ENCODE data around the gene HMOX1.
"Not testable (repeated sequence)": the region's sequence is repeated elsewhere in the genome, so short reads cannot be mapped to it uniquely, and the experiment has no call there.

HMOX1 gene

GRCh38 chr22:35350539-35351503 is 30.1 kb upstream of the HMOX1 start:
- DNase-seq (ENCODE audit: low read depth), result peak; percentile 82

GRCh38 chr22:35352214-35353111 is 28.4 kb upstream of the HMOX1 start:
- DNase-seq (ENCODE audit: low read depth), result no peak

- no peak for DNase-seq (ENCODE audit: low read depth)
Observed at GRCh38 chr22:35353318-35353717, 27.6 kb upstream of the HMOX1 start.

GRCh38 chr22:35354068-35354467 is 26.8 kb upstream of the HMOX1 start:
- no peak for DNase-seq (ENCODE audit: low read depth)

GRCh38 chr22:35357883-35358621 is 22.8 kb upstream of the HMOX1 start:
- peak; percentile 81 for DNase-seq (ENCODE audit: low read depth)

- no peak for DNase-seq (ENCODE audit: low read depth)
Observed at GRCh38 chr22:35359380-35360065, 21.4 kb upstream of the HMOX1 start.

GRCh38 chr22:35361001-35361558 is 19.8 kb upstream of the HMOX1 start:
- DNase-seq (ENCODE audit: low read depth), result no peak

- DNase-seq (ENCODE audit: low read depth), result no peak
Observed at GRCh38 chr22:35363566-35364086, 17.3 kb upstream of the HMOX1 start.

GRCh38 chr22:35364230-35364629 is 16.7 kb upstream of the HMOX1 start:
- not testable (repeated sequence) for DNase-seq (ENCODE audit: low read depth)

- no peak for DNase-seq (ENCODE audit: low read depth)
Observed at GRCh38 chr22:35367331-35367886, 13.5 kb upstream of the HMOX1 start.

- no peak for DNase-seq (ENCODE audit: low read depth)
Observed at GRCh38 chr22:35368386-35368785, 12.5 kb upstream of the HMOX1 start.

GRCh38 chr22:35369996-35370395 is 10.9 kb upstream of the HMOX1 start:
- no peak for DNase-seq (ENCODE audit: low read depth)

- no peak for DNase-seq (ENCODE audit: low read depth)
Observed at GRCh38 chr22:35373781-35374180, 7.1 kb upstream of the HMOX1 start.

GRCh38 chr22:35375031-35375430 is 5.9 kb upstream of the HMOX1 start:
- DNase-seq (ENCODE audit: low read depth), result no peak

- DNase-seq (ENCODE audit: low read depth), result no peak
Observed at GRCh38 chr22:35375526-35375925, 5.4 kb upstream of the HMOX1 start.

- peak; percentile 95 for DNase-seq (ENCODE audit: low read depth)
Observed at GRCh38 chr22:35376728-35377472, 4.0 kb upstream of the HMOX1 start.

GRCh38 chr22:35377735-35378134 is 3.2 kb upstream of the HMOX1 start:
- no peak for DNase-seq (ENCODE audit: low read depth)

GRCh38 chr22:35378621-35379020 is 2.3 kb upstream of the HMOX1 start:
- no peak for DNase-seq (ENCODE audit: low read depth)

- no peak for DNase-seq (ENCODE audit: low read depth)
Observed at GRCh38 chr22:35379146-35379993, 1.5 kb upstream of the HMOX1 start.

All from HS-5 (cell line).